ENCODE data around the gene PHETA1.

The PHETA1 gene

DNA sequence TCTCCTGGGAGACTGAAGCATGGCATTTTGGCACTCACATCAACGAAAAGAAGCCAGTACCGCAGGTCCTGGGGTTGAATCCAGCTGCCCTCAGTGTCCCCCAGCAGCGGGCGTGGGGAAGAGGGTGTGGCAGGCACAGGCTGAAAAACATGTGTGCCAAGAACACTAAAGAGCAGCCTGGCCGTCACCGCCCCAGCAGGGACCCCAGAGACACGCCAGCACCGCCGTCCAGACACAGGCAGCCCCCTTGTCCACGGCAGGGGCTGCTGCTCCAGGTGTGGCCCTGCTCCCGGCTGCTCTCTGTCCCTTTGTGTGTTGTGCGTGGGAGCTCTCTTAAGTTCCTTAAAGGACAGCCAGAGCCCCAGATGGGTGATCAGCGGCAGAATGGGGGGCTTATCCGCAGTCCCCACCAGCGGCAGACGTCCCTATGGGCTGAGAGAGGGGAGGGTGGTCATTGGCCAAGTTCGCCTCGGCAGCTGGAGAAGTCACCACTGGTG is 556 bp downstream of the PHETA1 start:
- peak; percentile 1 for DNase-seq

DNA sequence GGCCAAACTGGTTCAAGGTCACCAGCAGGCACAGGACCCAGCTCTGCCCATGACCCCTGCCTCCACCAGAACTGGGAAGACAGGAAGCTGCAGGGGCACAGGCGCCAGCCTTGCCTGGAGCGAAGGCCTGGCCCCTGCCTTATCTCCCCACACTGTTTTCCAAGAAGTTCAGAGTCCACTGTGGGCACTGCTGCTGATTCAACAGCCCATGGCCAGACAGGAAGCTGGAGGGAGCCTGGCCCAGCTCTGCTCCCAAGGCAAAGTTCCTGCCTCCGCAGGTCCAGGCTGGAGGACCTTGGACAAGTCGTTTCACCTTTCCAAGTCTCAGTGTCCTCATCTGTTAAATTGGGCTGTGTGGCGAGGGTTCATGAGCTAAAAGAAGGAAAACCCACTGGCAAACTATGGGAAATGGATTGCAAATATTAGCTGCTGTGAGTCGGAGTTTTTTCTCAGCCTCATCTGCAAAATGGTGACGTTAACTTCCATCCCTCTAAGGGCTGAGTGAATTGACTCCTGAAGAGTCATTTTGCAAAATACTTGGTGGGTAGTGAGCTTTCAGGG is 1.2 kb downstream of the PHETA1 start:
- no peak for DNase-seq

DNA sequence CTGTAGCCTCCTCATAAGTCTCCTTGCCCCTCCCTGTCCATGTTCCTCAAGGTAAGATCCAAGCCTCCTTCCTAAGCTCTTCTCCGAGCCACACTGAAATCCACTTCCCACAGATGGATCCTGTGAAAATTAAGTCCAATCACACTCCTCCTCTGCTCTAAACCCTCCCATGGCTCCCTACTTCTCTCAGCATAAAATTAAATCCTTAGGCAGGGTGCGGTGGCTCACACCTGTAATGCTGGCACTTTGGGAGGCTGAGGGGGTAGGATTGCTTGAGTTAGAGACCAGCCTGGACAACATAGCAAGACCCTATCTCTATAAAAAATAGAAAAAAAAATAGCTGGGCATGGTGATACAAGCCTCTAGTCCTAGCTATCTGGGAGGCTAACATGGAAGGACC is 2.3 kb downstream of the PHETA1 start:
- no peak for DNase-seq

DNA sequence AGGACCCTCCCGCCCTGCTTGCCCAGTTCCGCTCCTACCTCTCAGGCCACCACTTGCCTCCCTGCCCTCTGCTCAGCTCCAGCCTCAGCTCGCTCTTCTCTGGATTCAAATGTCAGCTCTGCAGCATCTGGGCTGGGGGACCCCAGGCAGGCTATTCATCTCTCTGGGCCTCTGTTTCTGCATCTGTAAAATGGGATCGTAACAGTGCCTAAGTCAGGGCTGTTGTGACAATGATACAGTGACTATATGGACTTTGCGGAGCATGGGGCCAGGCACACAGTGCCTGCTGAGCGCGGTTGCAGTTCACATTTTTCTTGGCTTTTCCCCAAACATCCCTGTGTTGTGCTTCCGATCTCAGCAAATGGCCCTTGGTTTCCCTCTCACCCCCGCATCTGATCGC is 2.8 kb downstream of the PHETA1 start:
- no peak for DNase-seq

DNA sequence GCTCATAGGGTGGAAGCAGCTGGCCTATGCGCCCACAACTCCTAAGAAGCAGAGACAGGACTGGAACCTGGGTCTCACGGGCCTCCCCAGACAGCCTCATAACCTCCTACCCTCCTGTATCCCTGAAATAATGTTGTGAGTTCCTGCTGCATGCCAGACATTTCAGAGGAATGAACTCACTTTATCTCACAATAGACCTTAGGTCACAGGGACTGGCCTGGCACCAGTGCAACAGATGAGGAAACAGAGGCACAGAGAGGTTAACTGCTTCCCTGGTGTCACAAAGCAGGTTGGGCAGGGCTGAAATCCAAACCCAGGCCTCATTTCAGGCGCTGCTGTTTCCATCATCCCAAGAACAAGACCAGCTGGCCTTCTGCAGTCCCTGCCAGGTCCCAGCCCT is 5.3 kb downstream of the PHETA1 start:
- no peak for DNase-seq

DNA sequence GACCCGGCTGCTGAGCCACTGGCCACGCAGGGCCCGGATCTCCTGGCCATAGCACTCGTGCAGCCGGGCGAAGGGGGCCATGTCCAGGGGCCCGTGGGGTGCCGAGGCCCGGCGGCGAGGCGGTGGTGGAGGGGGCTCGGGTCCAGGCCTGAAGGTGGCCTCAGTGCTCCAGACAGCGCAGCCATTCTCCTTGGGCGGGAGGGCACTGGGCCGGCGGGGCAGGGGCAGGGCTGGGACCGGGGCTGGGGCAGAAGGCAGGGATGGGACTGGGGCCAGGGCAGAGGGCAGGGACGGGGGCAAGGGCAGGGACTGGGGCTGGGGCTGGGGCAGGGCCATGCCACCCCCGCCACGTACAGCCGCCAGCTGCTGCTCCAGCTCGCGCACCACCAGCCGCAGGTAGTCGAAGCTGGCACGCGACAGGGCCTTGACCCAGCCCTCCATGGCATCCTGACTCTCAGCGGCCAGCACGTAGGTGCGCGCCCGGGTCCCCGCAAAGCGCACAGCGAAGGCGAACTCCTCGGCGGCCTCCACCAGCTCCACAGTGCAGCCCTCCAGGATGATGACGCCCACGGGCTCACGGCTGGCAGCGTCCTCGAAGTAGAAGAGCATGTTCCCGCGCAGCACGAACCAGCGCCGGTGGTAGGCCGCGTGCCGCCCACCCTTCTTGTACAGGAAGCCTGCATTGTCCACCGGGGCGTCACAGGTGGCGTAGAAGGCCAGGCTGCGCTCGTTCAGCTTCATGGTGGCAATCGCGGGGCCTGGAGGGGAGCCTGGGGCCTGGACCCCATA is 6.0 kb downstream of the PHETA1 start:
- DNase-seq = no peak

DNA sequence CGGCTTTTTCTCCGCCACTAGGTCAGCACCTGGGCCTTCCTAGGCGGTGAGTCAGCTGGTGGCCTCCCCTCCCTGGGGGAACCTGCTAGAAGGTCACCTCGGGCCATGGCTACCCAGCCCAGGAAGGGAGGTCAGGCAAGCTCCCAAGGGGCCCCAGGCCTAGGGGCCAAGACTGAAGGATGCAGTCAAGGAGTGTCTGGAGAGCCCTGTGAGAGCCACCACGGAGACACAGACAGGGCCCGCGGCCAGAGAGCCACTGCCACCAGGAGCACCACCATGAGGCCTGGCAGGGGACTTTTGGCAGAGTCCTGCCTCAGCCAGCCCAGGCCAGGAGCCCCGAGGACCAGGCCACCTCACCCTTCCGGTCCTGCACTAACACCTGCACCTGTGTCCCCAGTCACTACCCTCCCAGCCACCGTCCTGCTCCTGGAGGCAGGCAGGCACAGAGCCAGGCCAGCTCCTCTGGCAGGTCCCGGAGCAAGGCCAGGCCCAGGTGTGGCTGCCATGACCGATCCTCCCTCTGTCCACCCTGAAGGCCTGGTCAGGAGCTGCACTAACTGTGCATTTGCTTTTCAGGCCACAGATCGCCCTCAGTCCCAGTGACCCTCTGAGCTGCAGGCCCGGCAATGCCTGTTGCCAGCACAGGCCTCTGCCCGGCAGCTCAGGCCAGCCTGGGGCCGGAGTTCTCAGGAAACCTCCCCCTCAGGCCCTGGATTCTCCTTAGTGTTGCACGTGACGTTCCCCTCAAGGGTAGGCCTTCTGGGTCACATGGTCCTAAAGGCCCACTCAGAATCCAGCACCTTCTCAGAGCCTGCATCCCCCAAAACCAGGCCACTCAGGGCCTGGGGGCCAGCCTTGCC is 6.9 kb downstream of the PHETA1 start:
- DNase-seq = no peak

DNA sequence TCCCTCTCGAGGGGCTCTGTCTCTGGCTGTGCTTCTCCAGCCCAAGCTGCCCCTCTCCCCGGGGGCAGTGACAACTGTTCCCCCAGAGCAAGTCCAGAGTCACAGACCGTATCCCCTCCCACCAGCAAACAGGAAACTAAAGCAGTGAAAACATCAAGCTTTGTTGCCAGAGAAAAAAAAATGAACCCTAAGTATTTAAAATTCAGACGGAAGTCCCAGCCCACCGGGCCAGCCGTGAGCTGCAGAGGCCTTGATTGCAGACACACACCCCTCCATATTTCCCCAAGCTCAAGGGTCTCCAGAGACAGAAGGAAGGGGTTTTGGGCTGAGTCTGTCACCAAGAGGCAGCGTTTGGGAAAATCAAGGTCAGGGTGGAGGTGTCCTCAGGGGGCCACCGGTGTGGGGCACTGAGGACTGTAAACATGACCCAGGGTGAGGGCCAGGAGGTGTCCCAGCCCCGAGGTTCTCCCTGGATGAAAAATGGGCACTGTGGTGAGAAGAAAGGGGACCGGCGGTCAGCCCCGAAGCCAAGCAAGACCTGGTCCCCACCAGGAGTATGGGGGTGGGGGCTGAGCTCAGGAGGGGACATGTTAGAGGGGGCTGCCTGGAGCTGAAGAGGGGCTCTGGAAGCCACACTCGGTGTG is 7.7 kb downstream of the PHETA1 start:
- DNase-seq = no peak

DNA sequence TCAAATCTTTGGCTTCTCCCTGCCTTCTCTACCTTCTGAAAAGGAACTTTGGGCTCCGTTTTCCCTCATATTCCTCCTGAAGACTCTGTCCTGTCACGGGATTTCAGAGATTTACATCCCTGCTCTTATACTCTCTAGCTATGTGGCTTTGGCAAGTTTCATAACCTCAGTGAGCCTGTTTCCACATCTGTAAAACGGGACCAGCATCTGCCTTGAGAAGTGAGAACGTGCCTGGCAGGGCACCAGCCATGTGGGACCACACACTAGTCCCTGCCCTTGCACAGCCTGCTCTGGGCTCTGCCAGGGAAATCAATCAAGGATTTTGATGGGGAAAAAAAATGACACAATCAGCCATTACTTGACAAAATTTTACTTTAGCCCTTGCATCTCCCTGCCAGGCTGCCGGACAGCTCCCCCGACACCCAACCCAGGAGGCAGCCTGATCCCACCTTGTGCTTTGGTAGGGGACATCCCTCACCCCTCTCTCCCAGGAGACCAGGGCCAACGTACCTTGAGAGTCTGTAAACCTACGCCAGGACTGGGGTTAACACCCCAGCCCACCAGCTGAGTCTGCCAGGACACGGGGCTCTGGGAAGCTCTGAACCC is 8.5 kb downstream of the PHETA1 start:
- no peak for DNase-seq

DNA sequence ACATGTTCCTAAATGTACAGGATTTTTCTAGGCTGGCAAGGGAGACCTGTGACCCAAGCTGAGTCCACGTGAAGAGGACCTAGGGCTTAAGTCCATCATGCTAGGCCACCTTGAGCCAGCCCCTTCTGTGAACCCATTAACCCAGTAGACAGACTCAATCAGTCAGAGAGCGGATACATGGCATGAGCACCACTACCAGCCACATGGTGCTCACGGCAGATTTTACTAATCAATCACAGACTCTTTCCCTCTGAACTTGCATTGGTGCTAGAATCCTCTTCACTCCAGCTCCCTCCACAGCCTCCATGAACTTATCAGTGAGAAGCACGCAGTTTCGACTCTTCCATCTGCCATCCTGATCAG is 9.0 kb downstream of the PHETA1 start:
- no peak for DNase-seq

DNA sequence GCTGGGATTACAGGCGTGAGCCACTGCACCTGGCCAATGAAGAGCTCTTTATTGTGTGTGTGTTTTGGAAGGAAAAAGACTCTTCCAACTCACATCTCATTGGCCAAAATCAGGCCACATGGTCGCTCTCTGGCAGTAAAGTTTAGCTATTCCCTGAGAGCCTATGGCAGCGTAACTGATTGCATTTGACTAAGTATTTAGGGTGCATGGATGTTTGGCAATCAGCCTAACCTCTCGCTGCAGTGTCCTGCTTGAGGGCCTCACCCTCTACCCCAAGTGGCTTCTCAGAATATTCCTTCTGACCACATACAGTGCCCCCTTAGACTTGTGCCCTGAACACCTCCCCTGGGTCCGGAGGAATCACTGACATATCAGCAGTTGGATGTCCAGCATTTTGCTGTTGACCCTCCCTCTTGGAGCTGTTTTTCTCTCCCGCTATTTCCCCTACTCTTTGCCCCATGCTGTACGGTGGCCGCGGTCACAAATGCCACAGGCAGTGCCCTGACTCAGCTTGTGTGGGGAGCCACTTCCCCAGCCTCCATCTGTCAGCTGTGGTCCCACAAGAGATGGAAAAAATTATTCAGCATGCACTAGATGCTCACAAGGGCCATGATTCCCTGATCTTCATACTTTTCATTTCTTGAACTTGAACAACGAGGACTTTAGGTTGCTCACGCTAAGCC is 9.5 kb downstream of the PHETA1 start:
- no peak for DNase-seq

DNA sequence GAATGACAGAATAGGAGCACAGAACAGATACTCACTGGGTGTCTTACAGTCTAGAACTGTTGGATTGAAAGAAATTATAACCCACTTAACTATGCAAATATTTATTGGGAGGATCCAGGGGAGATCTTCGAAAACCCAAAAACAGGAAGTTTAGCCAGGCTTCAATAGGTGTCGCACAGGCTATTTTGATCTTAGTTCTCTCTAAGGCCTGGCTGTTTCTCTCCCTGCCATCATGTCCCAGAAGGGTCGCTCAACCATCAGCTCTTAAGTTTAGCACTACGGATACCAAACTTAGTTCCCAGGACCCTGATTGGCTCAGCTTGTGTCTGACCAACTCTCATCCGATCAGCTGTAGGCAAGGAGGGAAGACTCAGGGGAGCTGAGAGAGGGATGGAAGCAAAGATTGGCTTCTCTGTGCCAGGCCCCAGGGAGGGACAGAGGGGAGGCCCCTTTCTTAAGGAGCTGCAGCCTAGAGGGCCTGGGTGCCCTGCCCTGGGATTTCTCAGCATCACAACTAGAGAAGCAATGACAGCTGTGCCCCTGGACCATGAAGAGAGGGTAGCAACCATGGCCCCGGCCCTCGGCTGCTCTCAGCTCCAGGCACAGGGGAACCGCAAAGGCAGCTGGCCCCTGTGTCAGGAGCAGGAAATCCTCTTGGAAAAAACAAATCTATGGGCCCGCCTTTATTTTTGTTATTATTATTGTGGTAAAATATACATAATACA is 13.5 kb downstream of the PHETA1 start:
- no peak for DNase-seq

DNA sequence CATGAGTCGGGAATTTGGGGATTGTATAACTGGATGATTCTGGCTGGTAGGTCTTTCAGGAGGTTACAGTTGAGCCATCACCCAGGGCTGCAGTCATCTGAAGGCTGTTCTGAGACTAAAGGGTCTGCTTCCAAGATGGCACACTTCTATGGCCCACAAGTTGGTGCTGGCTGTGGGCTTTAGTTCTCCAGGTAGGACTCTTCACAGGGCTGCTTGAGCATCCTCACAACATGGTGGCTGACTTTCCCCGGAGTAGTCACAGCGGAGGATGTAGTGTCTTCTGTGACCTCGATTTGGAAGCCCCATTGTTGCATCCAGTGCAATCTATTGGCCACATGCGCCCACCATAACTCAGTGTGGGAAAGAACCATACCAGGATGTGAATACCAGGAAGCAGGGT is 14.4 kb downstream of the PHETA1 start:
- DNase-seq = no peak

DNA sequence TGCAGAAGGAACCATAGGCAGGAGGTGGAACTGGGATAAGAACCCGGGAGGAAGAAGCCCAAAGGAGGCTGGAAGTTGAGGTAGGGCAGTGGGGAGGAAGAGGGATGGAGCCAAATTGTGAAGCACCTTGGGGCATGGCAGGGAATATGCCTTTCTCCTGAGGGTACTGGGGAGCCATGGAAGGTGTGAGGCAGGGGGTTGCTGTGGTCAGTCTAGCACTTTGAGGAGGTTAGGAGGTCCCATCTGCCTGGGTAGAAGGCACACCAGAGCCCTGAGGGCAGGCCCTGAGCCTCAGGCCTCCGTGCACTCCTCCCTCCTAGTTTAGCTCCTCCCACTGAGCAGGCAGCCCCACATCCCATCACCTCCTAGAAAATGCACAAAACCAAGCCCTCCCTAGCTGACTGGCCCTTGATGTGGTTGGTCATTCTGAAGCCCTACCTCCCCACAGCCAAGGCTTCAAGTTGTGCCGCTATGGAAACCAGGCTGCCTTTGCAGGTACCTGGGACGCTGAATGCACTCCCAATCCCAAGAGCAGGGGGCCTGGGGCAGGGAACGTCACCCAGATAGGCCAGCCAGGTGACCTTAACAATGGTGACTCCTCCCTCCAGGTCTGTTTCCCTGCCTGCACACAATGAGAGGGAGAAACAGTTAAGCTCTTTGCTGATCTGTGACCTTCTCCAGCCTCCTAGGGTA is 15.1 kb downstream of the PHETA1 start:
- no peak for DNase-seq

DNA sequence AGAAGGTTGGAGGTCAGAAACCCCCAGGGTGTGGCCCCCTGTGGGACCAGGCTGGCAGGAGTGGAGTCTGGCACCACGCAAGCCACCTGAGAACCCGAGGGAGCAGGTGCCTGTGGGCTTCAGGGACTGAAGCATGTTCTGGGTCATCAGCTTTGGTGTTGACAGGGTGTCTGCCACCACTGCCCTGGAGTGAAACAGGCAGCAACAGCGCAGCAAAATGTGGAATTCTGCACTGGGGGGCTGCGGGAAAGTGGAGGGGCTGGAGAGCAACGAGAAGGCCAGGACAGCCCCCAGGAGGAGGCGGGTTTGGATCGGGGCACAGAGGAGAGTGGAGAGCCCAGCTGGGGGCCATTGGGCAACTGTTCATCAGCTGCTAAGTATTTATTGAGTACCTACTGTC is 15.9 kb downstream of the PHETA1 start:
- no peak for DNase-seq

DNA sequence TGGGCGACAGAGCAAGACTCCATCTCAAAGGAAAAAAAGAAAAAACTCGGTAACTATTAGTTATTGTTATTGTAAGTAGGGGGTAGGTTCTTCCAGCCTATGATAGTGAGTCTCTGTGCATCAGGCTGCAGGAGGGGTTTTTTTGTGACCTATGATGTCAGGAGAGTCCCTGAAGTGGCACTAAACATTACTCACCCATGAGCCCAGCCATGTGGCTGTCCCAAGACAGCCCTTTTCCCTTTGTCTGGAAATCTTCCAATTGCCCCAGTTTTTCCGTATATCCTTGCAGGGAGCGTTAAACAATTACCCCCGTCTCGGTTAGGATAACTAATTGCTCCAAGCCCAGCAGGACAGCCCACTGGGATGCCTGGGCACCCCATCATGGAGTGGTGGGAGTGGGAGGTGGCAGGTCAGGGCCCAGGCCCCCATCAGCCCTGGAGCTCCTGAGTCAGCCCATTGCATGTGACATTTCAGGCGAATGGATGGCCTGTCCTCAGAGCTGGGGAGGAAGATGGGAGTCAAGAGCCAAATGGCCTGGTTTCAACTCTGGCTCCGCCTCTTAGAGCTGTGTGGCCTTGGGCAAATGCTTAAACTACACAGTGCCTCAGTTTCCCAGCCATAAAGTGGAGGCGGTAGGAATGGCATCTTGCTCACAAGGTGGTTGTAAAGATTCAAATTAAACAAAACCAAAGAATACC is 16.4 kb downstream of the PHETA1 start:
- DNase-seq = no peak

DNA sequence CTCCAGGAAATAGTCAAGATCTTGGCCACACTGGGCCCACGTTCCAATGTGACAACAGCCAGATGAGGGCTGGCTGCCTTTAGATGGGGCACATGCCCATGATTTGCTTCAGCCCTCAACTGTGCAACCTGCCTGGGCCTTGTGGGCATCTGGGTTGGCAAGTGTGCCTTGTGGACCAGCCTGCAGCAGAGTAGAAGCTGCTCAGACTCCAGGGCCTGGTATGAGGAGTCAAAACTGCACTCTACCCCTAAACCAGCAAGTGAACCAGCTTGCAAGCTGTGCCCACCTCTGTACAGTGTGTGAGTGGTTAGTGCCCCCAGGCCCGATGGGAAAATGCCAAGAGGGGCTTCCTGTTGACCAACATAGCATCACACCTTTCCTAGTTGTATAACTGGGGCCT is 17.9 kb downstream of the PHETA1 start:
- DNase-seq = no peak

DNA sequence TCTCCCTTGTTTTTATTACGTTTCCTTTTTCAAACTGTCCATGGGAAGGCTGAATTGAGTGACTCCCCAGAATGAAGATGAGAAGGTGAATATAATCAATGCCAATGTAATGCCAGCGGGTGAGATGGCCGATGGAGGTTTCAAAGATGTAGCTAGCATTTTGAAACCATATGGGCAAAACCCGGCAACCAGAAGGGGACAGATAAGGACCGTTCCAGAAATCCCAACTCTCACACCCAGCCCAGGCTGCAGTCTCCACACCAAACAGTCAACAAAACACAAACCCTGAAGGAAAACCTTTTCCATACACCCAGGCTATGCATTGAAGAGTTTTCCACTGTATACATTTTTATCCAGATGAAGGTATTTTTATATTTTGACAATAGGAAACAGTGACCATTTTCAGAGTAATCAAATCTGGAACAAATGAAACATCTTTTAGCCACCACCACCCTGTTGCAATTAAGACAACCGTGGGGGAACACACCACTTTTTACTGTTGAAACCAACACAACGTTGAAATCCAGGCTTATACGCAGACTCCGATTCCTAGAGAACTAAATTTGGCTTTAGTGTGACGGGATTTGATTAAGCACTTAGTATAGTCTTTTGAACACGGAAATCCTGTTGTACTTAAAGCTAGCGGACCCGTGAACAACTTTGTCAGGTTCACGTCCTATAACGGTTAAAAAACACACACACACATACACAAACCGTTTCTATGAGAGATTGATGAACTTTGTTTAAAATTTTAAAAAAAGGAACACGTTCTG is 19.0 kb downstream of the PHETA1 start:
- no peak for DNase-seq

DNA sequence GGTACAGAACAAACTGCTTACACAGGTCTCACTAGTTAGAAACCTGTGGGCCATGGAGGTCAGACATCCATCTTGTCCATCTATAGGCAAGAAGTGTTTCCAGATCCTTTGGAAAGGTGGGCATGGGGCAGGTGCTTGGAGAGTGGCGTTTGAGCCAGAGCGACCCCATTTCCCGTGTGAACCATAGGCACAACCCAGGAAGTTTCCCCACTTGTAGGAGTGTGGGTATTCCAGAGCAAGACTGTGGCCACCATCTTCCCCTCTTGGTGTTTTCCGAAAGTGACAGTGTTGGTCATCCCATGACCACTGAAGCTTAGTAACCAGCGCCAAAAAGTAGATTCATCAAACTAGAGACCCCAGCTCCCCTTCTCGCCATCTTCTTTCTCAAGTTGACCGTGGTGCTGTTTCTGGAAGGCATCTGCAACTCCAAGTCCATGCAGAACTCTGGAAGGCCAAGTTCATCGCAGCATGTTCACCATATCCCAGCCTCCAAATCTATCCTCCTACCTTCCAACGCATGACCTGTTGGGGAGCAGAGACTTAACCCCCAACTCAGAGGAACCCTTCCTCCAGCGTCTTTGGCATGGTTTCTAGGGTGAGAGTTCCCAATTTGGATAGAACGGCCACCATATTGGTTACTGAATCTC is 19.7 kb downstream of the PHETA1 start:
- no peak for DNase-seq
